Trophoblast cell (in vitro differentiated cells and primary cell): Measurements from ENCODE around the gene DVL3.

Source experiments
- DNase-seq, 2 donors: peaks; one replicate each; pipeline ENCODE4 v3.0.0-alpha.2; 2016
- H2AFZ ChIP-seq: 2 replicates; pipeline ENCODE4 v1.6.1; 2013; ENCODE audit warnings: low read length, moderate library complexity, mild to moderate bottlenecking; ENCODE audit not compliant: insufficient read depth, poor library complexity
- H2AK5ac ChIP-seq: 2 replicates; pipeline ENCODE4 v1.6.1; 2013; ENCODE audit warnings: mild to moderate bottlenecking, low read length
- H2BK120ac ChIP-seq: 2 replicates; pipeline ENCODE4 v1.6.1; 2013; ENCODE audit warnings: low read length, mild to moderate bottlenecking, moderate library complexity; ENCODE audit not compliant: insufficient read depth, poor library complexity
- H2BK12ac ChIP-seq: 2 replicates; pipeline ENCODE4 v1.6.1; 2013; ENCODE audit warnings: mild to moderate bottlenecking, low read length, moderate library complexity
- H2BK5ac ChIP-seq: 2 replicates; pipeline ENCODE4 v1.6.1; 2013; ENCODE audit warnings: low read length, low read depth, moderate library complexity, mild to moderate bottlenecking; ENCODE audit not compliant: poor library complexity
- H3K14ac ChIP-seq: 2 replicates; pipeline ENCODE4 v1.6.1; 2013; ENCODE audit warnings: mild to moderate bottlenecking, low read length
- H3K18ac ChIP-seq: 2 replicates; pipeline ENCODE4 v1.6.1; 2013; ENCODE audit warnings: mild to moderate bottlenecking, low read length
- H3K23ac ChIP-seq: 2 replicates; pipeline ENCODE4 v1.6.1; 2013; ENCODE audit warnings: low read length
- H3K27ac ChIP-seq: 2 replicates; pipeline ENCODE4 v1.5.1; 2013; ENCODE audit warnings: low read depth, mild to moderate bottlenecking, inconsistent platforms, low read length, moderate library complexity
- H3K27me3 ChIP-seq: 2 replicates; pipeline ENCODE4 v1.6.1; 2013; ENCODE audit warnings: inconsistent platforms, mild to moderate bottlenecking, low read length, moderate library complexity; ENCODE audit not compliant: insufficient read depth
- H3K36me3 ChIP-seq, 2 experiments: 1 replicate in 1 of 2; 2 replicates in 1 of 2; pipeline ENCODE4 v1.6.1; 2013; ENCODE audit warnings: low read length in 2 of 2, mild to moderate bottlenecking in 2 of 2, moderate library complexity in 1 of 2; ENCODE audit not compliant: insufficient read depth in 2 of 2, control insufficient read depth in 1 of 2
- H3K4ac ChIP-seq: 2 replicates; pipeline ENCODE4 v1.6.1; 2013; ENCODE audit warnings: low read depth, mild to moderate bottlenecking, low read length, moderate library complexity
- H3K4me1 ChIP-seq, 2 experiments: 1 replicate in 1 of 2; 2 replicates in 1 of 2; pipeline ENCODE4 v1.6.1; 2013; ENCODE audit warnings: low read length in 2 of 2, mild to moderate bottlenecking in 2 of 2, moderate library complexity in 1 of 2; ENCODE audit not compliant: insufficient read depth in 2 of 2, control insufficient read depth in 1 of 2
- H3K4me2 ChIP-seq: 2 replicates; pipeline ENCODE4 v1.6.1; 2013; ENCODE audit warnings: inconsistent platforms, mild to moderate bottlenecking, low read length, moderate library complexity
- H3K4me3 ChIP-seq: 2 replicates; pipeline ENCODE4 v1.5.1; 2013; ENCODE audit warnings: mild to moderate bottlenecking, low read depth, low read length, inconsistent platforms
- H3K79me1 ChIP-seq: one replicate; pipeline ENCODE4 v1.6.1; 2013; ENCODE audit warnings: low read length
- H3K79me2 ChIP-seq: 2 replicates; pipeline ENCODE4 v1.6.1; 2013; ENCODE audit warnings: low read length, mild to moderate bottlenecking; ENCODE audit not compliant: control insufficient read depth, insufficient read depth, poor library complexity
- H3K9ac ChIP-seq: 2 replicates; pipeline ENCODE4 v1.6.1; 2013; ENCODE audit warnings: mild to moderate bottlenecking, low read length
- H3K9me3 ChIP-seq: 2 replicates; pipeline ENCODE4 v1.6.1; 2013; ENCODE audit warnings: low read depth, mild to moderate bottlenecking, control low read depth, inconsistent platforms, low read length; ENCODE audit not compliant: insufficient read depth
- H4K12ac ChIP-seq: 2 replicates; pipeline ENCODE4 v1.6.1; 2013; ENCODE audit warnings: low read depth, mild to moderate bottlenecking, low read length, moderate library complexity
- H4K8ac ChIP-seq: 2 replicates; pipeline ENCODE4 v1.6.1; 2013; ENCODE audit warnings: low read depth, mild to moderate bottlenecking, low read length, moderate library complexity
- H4K91ac ChIP-seq: one replicate; pipeline ENCODE4 v1.6.1; 2013; ENCODE audit warnings: low read depth, mild to moderate bottlenecking, low read length, moderate library complexity
- WGBS: extraction: QIAGEN DNeasy Blood & Tissue Kit; methylation state at CpG from one replicate; pipeline ENCODE4 v1.1.7; 2013; ENCODE audit warnings: missing lambda C conversion rate; ENCODE audit not compliant: insufficient read length, insufficient coverage; ENCODE audit errors: extremely low coverage; 5-methylcytosine and 5-hydroxymethylcytosine counted together

The DVL3 gene

GRCh38 chr3:184133840-184134745, 21.1 kb upstream of the DVL3 start:
- Histone ChIP-seq H4K12ac (peak overlapping the region; percentile 35), H3K18ac (peak overlapping the region; percentile 53), H3K4me3 (peak overlapping the region; percentile 34), H3K27ac (peak overlapping the region; percentile 52), H2BK5ac (no peak overlapping the region), H3K4me2 (peak overlapping the region; percentile 96), H3K4me1 (peaks cover 0 to 6% of the 10 kb centered on the region in 2 experiments), H3K79me1 (peaks cover 13% of the 10 kb centered on the region), H3K23ac (no peak overlapping the region), H3K9ac (no peak overlapping the region), H4K8ac (peak overlapping the region; percentile 85), H3K14ac (peak overlapping the region; percentile 69), H2BK12ac (no peak overlapping the region), H4K91ac (peak overlapping the region; percentile 55), H3K9me3 (no peaks in the 10 kb centered on the region), H2BK120ac (peak overlapping the region; percentile 31), H3K79me2 (peaks cover 10% of the 10 kb centered on the region), H2AFZ (peak overlapping the region; percentile 52), H2AK5ac (no peak overlapping the region), H3K27me3 (no peaks in the 10 kb centered on the region), H3K36me3 (peaks cover 6 to 10% of the 10 kb centered on the region in 2 experiments), H3K4ac (peak overlapping the region; percentile 50)
- no CpG with 5 or more reads among the region's 37 CpGs for WGBS
- DNase-seq: peak; percentile 74 to 87

- DNase-seq: no peak
- H2BK120ac ChIP-seq: peak overlapping the region; percentile 37
- H3K9ac ChIP-seq: peak overlapping the region; percentile 88
- peaks cover 10% of the 10 kb centered on the region for H3K79me2 ChIP-seq
- H3K4me3 ChIP-seq: peak overlapping the region; percentile 95
- no peaks in the 10 kb centered on the region for H3K27me3 ChIP-seq
- peak overlapping the region; percentile 82 for H4K91ac ChIP-seq
- H2AFZ ChIP-seq: peak overlapping the region; percentile 73
- peaks cover 6 to 10% of the 10 kb centered on the region in 2 experiments for H3K36me3 ChIP-seq
- H3K4me2 ChIP-seq: peak overlapping the region; percentile 96
- WGBS: no CpG with 5 or more reads among the region's 21 CpGs
- H2AK5ac ChIP-seq: no peak overlapping the region
- peak overlapping the region; percentile 56 for H3K4ac ChIP-seq
- H3K4me1 ChIP-seq: peaks cover 0 to 6% of the 10 kb centered on the region in 2 experiments
- H4K12ac ChIP-seq: peak overlapping the region; percentile 71
- peak overlapping the region; percentile 73 for H3K14ac ChIP-seq
- H2BK5ac ChIP-seq: peak overlapping the region; percentile 47
- peak overlapping the region; percentile 91 for H4K8ac ChIP-seq
- H3K9me3 ChIP-seq: no peaks in the 10 kb centered on the region
- peaks cover 13% of the 10 kb centered on the region for H3K79me1 ChIP-seq
- H3K27ac ChIP-seq: peak overlapping the region; percentile 52
- H3K23ac ChIP-seq: no peak overlapping the region
- peak overlapping the region; percentile 64 for H3K18ac ChIP-seq
- H2BK12ac ChIP-seq: no peak overlapping the region
Observed at GRCh38 chr3:184134746-184135148, 20.4 kb upstream of the DVL3 start.

DNA sequence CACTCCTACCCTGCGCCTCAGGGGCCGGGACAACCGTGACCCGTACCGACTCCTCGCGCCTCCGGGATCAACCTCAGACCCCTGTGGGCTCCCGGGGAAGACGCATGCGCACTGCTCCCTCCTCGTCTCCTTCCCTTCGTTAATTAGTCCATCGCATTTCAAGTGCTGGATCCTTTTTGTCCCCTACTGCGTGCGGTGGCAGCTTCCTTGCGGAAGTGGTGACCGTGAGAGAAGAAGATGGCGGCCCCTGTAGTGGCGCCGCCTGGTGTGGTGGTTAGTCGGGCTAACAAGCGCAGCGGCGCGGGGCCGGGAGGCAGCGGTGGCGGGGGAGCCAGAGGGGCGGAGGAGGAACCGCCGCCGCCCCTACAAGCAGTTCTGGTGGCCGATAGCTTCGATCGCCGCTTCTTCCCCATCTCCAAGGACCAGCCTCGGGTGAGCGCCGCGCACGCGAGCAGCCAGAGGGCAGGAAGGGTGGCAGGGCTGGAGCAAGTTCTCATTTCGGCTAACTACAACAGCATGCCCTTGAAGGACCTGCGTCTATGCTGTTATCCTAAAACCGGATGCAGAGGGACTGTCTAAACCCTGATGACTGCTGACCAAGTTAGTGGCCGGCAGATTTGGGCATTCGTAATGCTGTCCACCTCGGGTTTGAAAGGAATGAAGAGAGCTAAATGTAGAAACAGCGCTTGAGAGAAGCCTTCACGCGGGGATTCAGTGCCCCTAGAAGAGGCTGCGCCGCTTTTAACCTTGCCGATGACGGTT, 19.8 kb upstream of the DVL3 start, which contains the start of gene EIF2B5:
TSS of gene EIF2B5 (plus strand) at position 210 of the 762 bp plus-strand sequence. CDS start at position 238, 28 bp downstream.
- peak within 1 kb of the TSS; percentile 64 for H3K18ac ChIP-seq
- peak within 1 kb of the TSS; percentile 91 for H4K8ac ChIP-seq
- DNase-seq: peak; percentile 90 to 96
- H2AFZ ChIP-seq: peak within 1 kb of the TSS; percentile 73
- peak within 1 kb of the TSS; percentile 96 for H3K4me2 ChIP-seq
- peak within 1 kb of the TSS; percentile 47 for H2BK5ac ChIP-seq
- no peak within 1 kb of the TSS for H2AK5ac ChIP-seq
- H3K79me1 ChIP-seq: peaks cover 13% of the 10 kb centered on the region
- peak within 1 kb of the TSS; percentile 39 for H2BK120ac ChIP-seq
- no peak within 1 kb of the TSS for H2BK12ac ChIP-seq
- H3K27me3 ChIP-seq: no peaks in the 10 kb centered on the region
- H3K27ac ChIP-seq: peak within 1 kb of the TSS; percentile 52
- no CpG with 5 or more reads among the region's 56 CpGs for WGBS
- H3K9me3 ChIP-seq: no peaks in the 10 kb centered on the region
- peak within 1 kb of the TSS; percentile 57 for H3K4ac ChIP-seq
- H3K36me3 ChIP-seq: peaks cover 7 to 12% of the 10 kb centered on the region in 2 experiments
- peak within 1 kb of the TSS; percentile 82 for H4K91ac ChIP-seq
- peaks cover 10% of the 10 kb centered on the region for H3K79me2 ChIP-seq
- peak within 1 kb of the TSS; percentile 87 for H4K12ac ChIP-seq
- peak within 1 kb of the TSS; percentile 83 for H3K14ac ChIP-seq
- no peak within 1 kb of the TSS for H3K23ac ChIP-seq
- H3K9ac ChIP-seq: peak within 1 kb of the TSS; percentile 88
- peak within 1 kb of the TSS; percentile 95 for H3K4me3 ChIP-seq
- H3K4me1 ChIP-seq: peaks cover 0 to 6% of the 10 kb centered on the region in 2 experiments

- no CpG with 5 or more reads among the region's 9 CpGs for WGBS
- no peak overlapping the region for H3K23ac ChIP-seq
- H4K91ac ChIP-seq: no peak overlapping the region
- H3K9ac ChIP-seq: peak overlapping the region; percentile 82
- H4K12ac ChIP-seq: no peak overlapping the region
- peak overlapping the region; percentile 95 for H3K4me3 ChIP-seq
- peak overlapping the region; percentile 96 for H3K4me2 ChIP-seq
- no peaks in the 10 kb centered on the region for H3K27me3 ChIP-seq
- no peak for DNase-seq
- peaks cover 11 to 16% of the 10 kb centered on the region in 2 experiments for H3K36me3 ChIP-seq
- H2BK5ac ChIP-seq: no peak overlapping the region
- H4K8ac ChIP-seq: peak overlapping the region; percentile 91
- no peak overlapping the region for H2AK5ac ChIP-seq
- H3K79me1 ChIP-seq: peaks cover 13% of the 10 kb centered on the region
- H3K4me1 ChIP-seq: peaks cover 0 to 6% of the 10 kb centered on the region in 2 experiments
- H3K4ac ChIP-seq: peak overlapping the region; percentile 37
- peaks cover 10% of the 10 kb centered on the region for H3K79me2 ChIP-seq
- no peak overlapping the region for H2BK12ac ChIP-seq
- no peak overlapping the region for H2AFZ ChIP-seq
- no peak overlapping the region for H3K14ac ChIP-seq
- H3K27ac ChIP-seq: no peak overlapping the region
- no peak overlapping the region for H3K18ac ChIP-seq
- H2BK120ac ChIP-seq: no peak overlapping the region
- no peaks in the 10 kb centered on the region for H3K9me3 ChIP-seq
Observed at GRCh38 chr3:184135911-184136260, 19.3 kb upstream of the DVL3 start.
